Measurements from ENCODE around the gene CCR9. TPM values are rescaled to one million over a fixed set of nuclear protein-coding genes. Genes with fewer than 3 reads are reported as not detected.

CCR9 gene
- total and polyA plus RNA-seq, 2 experiments from 2014 or later: not detected

GRCh38 chr3:45917146-45917898 is 31.0 kb downstream of the CCR9 start:
- H3K27ac ChIP-seq: no peak overlapping the region
- in situ Hi-C loops (cut with MboI): no loop called here
- H3K4me1 ChIP-seq (ENCODE audit: insufficient read depth): peaks cover 10% of the 10 kb centered on the region
- H3K36me3 ChIP-seq (ENCODE audit: low read depth): no peaks in the 10 kb centered on the region
- no peaks in the 10 kb centered on the region for H3K79me2 ChIP-seq (ENCODE audit: insufficient read depth)
- no peak overlapping the region for H2AFZ ChIP-seq
- H3K9me3 ChIP-seq (ENCODE audit: low read depth): no peaks in the 10 kb centered on the region
- no peak overlapping the region for H3K9ac ChIP-seq
- TF ChIP-seq EZH2phosphoT487 (IDR thresholded peaks at IDR 0.05; ENCODE audit: insufficient read depth, low read depth) (no peak), EZH2 (IDR thresholded peaks at IDR 0.05; ENCODE audit: insufficient read depth, poor library complexity, severe bottlenecking) (no peak)
- H3K4me2 ChIP-seq (ENCODE audit: unreplicated experiment): no peak overlapping the region
- H4K20me1 ChIP-seq (ENCODE audit: insufficient read depth): no peaks in the 10 kb centered on the region
- H3F3A ChIP-seq (ENCODE audit: insufficient read depth): no peaks in the 10 kb centered on the region
- 86 to 90% methylated on average over 6 of the region's 6 CpGs for WGBS, 2 experiments (ENCODE audit: low coverage in 1 of 2, low lambda C conversion rate in 2 of 2, missing lambda C conversion rate in 2 of 2)
- no peak overlapping the region for H3K4me3 ChIP-seq
- H3K27me3 ChIP-seq (replicated peaks; ENCODE audit: insufficient read depth): no peaks in the 10 kb centered on the region
- H3K9me2 ChIP-seq (ENCODE audit: insufficient read depth): no peaks in the 10 kb centered on the region
- no peak for DNase-seq

GRCh38 chr3:45921158-45922038 is 35.1 kb downstream of the CCR9 start:
- in situ Hi-C loops (cut with MboI): no loop called here
- 78 to 79% methylated on average over 14 of the region's 14 CpGs for WGBS, 2 experiments (ENCODE audit: low coverage in 1 of 2, low lambda C conversion rate in 2 of 2, missing lambda C conversion rate in 2 of 2)
- TF ChIP-seq EZH2 (IDR thresholded peaks at IDR 0.05; ENCODE audit: insufficient read depth, poor library complexity, severe bottlenecking): no peak

GRCh38 chr3:45922039-45922326 is 35.6 kb downstream of the CCR9 start:
- in situ Hi-C loops (cut with MboI): no loop called here
- Histone ChIP-seq H3K4me3 (no peak overlapping the region), H3K9me2 (ENCODE audit: insufficient read depth) (no peaks in the 10 kb centered on the region)

More at GRCh38 chr3:45921158-45922038, 35.1 kb downstream of the CCR9 start:
- H3K27me3 ChIP-seq (replicated peaks; ENCODE audit: insufficient read depth): no peaks in the 10 kb centered on the region
- DNase-seq: no peak
- no peaks in the 10 kb centered on the region for H3F3A ChIP-seq (ENCODE audit: insufficient read depth)
- no peaks in the 10 kb centered on the region for H3K79me2 ChIP-seq (ENCODE audit: insufficient read depth)
- H3K4me2 ChIP-seq (ENCODE audit: unreplicated experiment): no peak overlapping the region
- H4K20me1 ChIP-seq (ENCODE audit: insufficient read depth): no peaks in the 10 kb centered on the region
- no peaks in the 10 kb centered on the region for H3K9me3 ChIP-seq (ENCODE audit: low read depth)
- no peaks in the 10 kb centered on the region for H3K9me2 ChIP-seq (ENCODE audit: insufficient read depth)
- no peak overlapping the region for H3K9ac ChIP-seq
- no peak overlapping the region for H3K27ac ChIP-seq
- H3K4me3 ChIP-seq: no peak overlapping the region
- H2AFZ ChIP-seq: no peak overlapping the region
- H3K4me1 ChIP-seq (ENCODE audit: insufficient read depth): no peaks in the 10 kb centered on the region
- H3K36me3 ChIP-seq (ENCODE audit: low read depth): no peaks in the 10 kb centered on the region

GRCh38 chr3:45922950-45923590 is 36.7 kb downstream of the CCR9 start:
- Histone ChIP-seq H3K9me3 (ENCODE audit: low read depth) (no peaks in the 10 kb centered on the region), H3K4me3 (no peak overlapping the region), H4K20me1 (ENCODE audit: insufficient read depth) (no peaks in the 10 kb centered on the region), H3K27ac (no peak overlapping the region), H3K9me2 (ENCODE audit: insufficient read depth) (no peaks in the 10 kb centered on the region), H3F3A (ENCODE audit: insufficient read depth) (no peaks in the 10 kb centered on the region; the same call in 1 of the 2 replicates), H3K36me3 (ENCODE audit: low read depth) (no peaks in the 10 kb centered on the region), H3K4me1 (ENCODE audit: insufficient read depth) (peaks cover 5% of the 10 kb centered on the region; the same call in 1 of the 2 replicates), H3K4me2 (ENCODE audit: unreplicated experiment) (no peak overlapping the region), H3K79me2 (ENCODE audit: insufficient read depth) (no peaks in the 10 kb centered on the region), H3K27me3 (replicated peaks; ENCODE audit: insufficient read depth) (no peaks in the 10 kb centered on the region), H2AFZ (no peak overlapping the region), H3K9ac (no peak overlapping the region)
- WGBS, 2 experiments (ENCODE audit: low coverage in 1 of 2, low lambda C conversion rate in 2 of 2, missing lambda C conversion rate in 2 of 2): 99 to 100% methylated on average over 4 of the region's 4 CpGs
- TF ChIP-seq EZH2 (IDR thresholded peaks at IDR 0.05; ENCODE audit: insufficient read depth, poor library complexity, severe bottlenecking): no peak
- no peak for TF ChIP-seq EZH2phosphoT487 (IDR thresholded peaks at IDR 0.05; ENCODE audit: insufficient read depth, low read depth)
- no peak for DNase-seq
- in situ Hi-C loops (cut with MboI): no loop called here

More at GRCh38 chr3:45922039-45922326, 35.6 kb downstream of the CCR9 start:
- H2AFZ ChIP-seq: no peak overlapping the region
- no peak for DNase-seq
- no peaks in the 10 kb centered on the region for H3K9me3 ChIP-seq (ENCODE audit: low read depth)
- no peak for TF ChIP-seq EZH2phosphoT487 (IDR thresholded peaks at IDR 0.05; ENCODE audit: insufficient read depth, low read depth)
- no peak for TF ChIP-seq EZH2 (IDR thresholded peaks at IDR 0.05; ENCODE audit: insufficient read depth, poor library complexity, severe bottlenecking)
- no peak overlapping the region for H3K4me2 ChIP-seq (ENCODE audit: unreplicated experiment)
- no peak overlapping the region for H3K27ac ChIP-seq
- H3K27me3 ChIP-seq (replicated peaks; ENCODE audit: insufficient read depth): no peaks in the 10 kb centered on the region
- H3K79me2 ChIP-seq (ENCODE audit: insufficient read depth): no peaks in the 10 kb centered on the region
- no peaks in the 10 kb centered on the region for H4K20me1 ChIP-seq (ENCODE audit: insufficient read depth)
- no peaks in the 10 kb centered on the region for H3K36me3 ChIP-seq (ENCODE audit: low read depth)
- 89 to 90% methylated on average over 3 of the region's 3 CpGs for WGBS, 2 experiments (ENCODE audit: low coverage in 1 of 2, low lambda C conversion rate in 2 of 2, missing lambda C conversion rate in 2 of 2)
- H3F3A ChIP-seq (ENCODE audit: insufficient read depth): no peaks in the 10 kb centered on the region
- no peak overlapping the region for H3K9ac ChIP-seq
- no peaks in the 10 kb centered on the region for H3K4me1 ChIP-seq (ENCODE audit: insufficient read depth)

Measured in GM23248 (cell line).